Esophagus muscularis mucosa (tissue), 4 donors: ENCODE data around the gene CD36.

Experiments used
- EP300 ChIP-seq: sonication (generic); formaldehyde crosslinking; IDR thresholded peaks from one replicate; pipeline ENCODE4 v1.6.1; 2017; ENCODE audit warnings: antibody characterized with exemption
- POLR2A ChIP-seq: fragments of 450-650 bp; IDR thresholded peaks from one replicate; pipeline ENCODE4 v1.6.1; 2017; ENCODE audit warnings: antibody characterized with exemption, moderate library complexity, mild to moderate bottlenecking, low read depth
- TF ChIP-seq, protein P1 (sequence below), 3 experiments: fragments of 200-600 bp in 2 of 3; fragments of 450-650 bp in 1 of 3; sonication (generic) in 2 of 3; IDR thresholded peaks; one replicate each; pipeline ENCODE4 v1.5.1; 2017 to 2019; ENCODE audit warnings: antibody characterized with exemption in 3 of 3, mild to moderate bottlenecking in 2 of 3, moderate library complexity in 1 of 3

DNA sequence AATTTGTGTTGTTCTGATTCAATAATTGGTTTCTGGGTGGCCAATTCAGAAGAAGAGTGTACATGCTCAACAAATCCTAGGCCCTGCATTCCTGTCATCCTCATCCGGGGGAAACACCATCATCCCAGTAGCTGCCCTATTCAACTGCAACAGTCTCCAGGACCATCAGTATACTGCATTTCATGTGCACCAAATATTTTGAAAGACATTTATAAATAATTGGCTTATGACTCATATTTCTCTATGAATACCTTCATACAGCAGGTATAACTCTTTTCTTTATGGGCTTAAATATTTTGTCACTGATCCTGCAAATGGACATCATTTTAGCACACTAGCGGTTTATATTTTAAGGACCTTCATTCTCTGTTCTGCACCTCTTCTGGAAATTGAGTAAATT is 38.0 kb downstream of the CD36 start:
- TF ChIP-seq, protein P1, sequence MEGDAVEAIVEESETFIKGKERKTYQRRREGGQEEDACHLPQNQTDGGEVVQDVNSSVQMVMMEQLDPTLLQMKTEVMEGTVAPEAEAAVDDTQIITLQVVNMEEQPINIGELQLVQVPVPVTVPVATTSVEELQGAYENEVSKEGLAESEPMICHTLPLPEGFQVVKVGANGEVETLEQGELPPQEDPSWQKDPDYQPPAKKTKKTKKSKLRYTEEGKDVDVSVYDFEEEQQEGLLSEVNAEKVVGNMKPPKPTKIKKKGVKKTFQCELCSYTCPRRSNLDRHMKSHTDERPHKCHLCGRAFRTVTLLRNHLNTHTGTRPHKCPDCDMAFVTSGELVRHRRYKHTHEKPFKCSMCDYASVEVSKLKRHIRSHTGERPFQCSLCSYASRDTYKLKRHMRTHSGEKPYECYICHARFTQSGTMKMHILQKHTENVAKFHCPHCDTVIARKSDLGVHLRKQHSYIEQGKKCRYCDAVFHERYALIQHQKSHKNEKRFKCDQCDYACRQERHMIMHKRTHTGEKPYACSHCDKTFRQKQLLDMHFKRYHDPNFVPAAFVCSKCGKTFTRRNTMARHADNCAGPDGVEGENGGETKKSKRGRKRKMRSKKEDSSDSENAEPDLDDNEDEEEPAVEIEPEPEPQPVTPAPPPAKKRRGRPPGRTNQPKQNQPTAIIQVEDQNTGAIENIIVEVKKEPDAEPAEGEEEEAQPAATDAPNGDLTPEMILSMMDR (IDR thresholded peaks at IDR 0.05), result no peak
- TF ChIP-seq EP300, result no peak
- TF ChIP-seq POLR2A, result no peak
